Measurements from ENCODE around the gene TRPM7.

The TRPM7 gene

GRCh38 chr15:50558012-50558411 lies 128.6 kb downstream of the TRPM7 start:
- DNase-seq, result no peak

- DNase-seq, result no peak
Measured at GRCh38 chr15:50556642-50557371, 129.8 kb downstream of the TRPM7 start.

DNA sequence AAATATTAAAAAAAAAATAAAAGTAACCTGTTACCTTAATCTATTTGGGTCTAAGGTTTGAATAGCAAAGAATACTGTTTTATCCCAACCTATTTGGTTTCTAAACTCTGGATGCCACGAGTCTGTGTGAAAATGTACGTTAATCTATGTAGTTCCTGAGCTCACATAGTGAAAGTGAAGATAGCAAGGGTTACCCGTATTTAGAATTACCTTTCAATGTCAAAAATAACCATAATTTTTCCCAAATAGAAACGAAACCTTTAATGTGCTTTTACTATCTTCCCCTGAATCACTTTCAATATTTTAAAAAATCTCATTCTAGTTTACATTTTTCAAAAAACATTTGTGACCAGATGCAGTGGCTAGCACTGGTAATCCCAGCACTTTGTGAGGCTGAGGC lies 134.4 kb downstream of the TRPM7 start:
- DNase-seq, result no peak

DNA sequence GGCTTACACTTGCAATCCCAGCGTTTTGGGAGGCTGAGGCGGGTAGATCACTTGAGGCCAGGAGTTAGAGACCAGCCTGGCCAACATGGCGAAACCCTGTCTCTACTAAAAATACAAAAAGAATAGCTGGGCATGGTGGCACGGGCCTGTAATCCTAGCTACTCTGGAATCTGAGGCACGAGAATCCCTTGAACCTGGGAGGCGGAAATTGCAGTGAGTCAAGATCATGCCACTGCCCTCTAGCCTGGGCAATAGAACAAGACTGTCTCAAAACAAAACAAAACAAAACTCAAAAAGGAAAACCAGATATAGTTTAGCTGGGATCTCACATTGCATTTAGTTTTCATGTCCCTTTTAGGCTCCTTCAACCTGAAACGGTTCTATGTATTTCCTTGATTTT lies 137.3 kb downstream of the TRPM7 start:
- DNase-seq, result no peak

DNA sequence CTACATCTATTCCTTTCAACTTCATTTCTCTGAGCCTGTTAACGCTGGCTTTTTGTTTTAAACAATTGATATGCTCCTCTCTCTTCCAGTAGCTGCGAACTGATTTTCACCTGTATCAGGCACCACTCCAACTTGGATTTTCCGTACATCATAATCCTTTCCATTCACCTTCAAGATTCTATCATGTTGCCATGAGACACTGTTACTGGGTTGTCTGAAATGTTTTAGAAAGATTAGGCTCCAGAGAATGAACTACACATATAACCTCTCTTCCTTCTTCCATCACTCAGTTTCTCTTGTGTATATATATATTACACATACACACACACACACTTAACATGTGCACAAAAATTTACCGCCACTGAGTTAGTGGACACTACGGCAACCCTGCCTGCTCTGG lies 140.0 kb downstream of the TRPM7 start, which contains the start of gene USP50:
Gene USP50 (minus strand): TSS at position 101 of the 400 bp plus-strand sequence. CDS start 141 bp downstream, outside the sequence.
- DNase-seq, result no peak

GRCh38 chr15:50544368-50544767 lies 142.2 kb downstream of the TRPM7 start:
- DNase-seq, result no peak

DNA sequence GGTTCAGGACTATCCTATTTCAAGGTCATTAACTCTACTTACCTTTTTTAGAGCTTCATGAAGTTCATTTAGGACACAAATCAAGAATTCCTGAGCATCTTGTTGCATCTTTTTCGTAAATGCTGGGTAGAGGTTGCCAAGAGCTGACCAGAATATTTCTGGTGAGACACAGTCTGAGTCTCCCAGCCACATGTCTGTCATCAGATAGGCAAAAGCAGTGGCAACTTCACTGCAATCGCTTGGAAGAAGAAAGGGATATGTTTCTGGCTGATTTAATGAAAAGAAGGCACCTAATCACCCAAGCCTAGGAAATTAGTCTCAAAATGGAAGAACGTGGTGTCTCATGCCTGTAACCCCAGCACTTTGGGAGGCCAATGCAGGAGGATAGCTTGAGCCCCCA lies 143.0 kb downstream of the TRPM7 start:
- DNase-seq, result no peak

DNA sequence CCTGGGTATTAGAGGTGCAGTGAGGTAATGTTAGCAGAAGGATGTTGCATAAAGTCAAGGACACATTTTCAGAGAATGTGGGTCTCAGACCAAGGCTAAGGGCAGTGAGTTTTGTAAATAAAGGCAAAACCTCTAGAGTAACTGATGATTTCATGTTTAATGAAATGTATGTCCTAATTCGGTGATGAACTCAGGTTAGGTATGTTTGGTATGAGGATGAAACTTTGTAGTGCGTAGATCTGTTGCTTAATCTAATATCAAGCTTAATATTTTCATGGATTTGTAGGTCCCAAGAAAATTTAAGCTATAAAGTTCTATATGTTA lies 143.7 kb downstream of the TRPM7 start:
- DNase-seq, result no peak

- DNase-seq, result no peak
Measured at GRCh38 chr15:50531766-50532165, 154.8 kb downstream of the TRPM7 start.

- no peak for DNase-seq
Measured at GRCh38 chr15:50531163-50531562, 155.4 kb downstream of the TRPM7 start.

DNA sequence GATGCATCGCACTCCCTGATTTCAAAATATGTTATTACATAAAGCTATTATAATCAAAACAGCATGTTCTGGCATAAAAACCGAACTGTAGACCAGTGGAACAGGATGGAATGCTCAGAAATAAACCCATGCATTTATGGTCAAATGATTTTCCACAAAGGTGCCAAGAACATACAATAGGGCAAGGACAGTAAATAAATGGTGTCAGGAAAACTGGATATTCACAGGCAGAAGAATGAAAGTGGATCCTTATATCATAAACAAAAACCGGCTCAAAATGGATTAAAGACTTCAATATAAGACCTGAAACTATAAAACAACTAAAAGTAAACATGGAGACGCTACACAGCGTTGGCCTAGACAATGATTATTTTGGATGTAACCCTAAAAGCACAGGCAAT lies 162.7 kb downstream of the TRPM7 start:
- DNase-seq, result no peak

GRCh38 chr15:50519740-50520425 lies 166.7 kb downstream of the TRPM7 start:
- DNase-seq, result no peak

DNA sequence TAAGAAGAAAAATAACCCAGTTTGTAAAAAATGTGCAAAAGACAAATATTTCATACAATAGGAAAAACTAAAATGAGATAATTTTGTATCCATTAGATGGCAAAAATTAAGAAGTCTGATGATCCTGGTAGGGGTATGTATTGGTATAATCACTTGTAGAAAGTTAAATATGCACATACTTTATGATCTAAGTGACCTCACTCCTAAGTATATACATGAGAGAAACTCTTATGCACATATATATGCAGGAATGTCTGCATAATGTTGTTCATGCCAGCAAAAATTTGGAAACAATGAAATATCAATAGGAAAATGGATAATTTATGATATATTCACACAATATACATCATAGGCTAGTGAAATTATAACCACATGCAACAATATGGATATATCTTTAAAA lies 173.6 kb downstream of the TRPM7 start:
- DNase-seq, result no peak
